Raji (cell line): ENCODE measurements around the gene RAB11A.

Experiments used
- POLR2A ChIP-seq: IDR thresholded peaks from 2 replicates; pipeline ENCODE4 v1.6.1; 2011; ENCODE audit warnings: low read depth, low read length, control low read depth; ENCODE audit not compliant: insufficient read depth

Gene RAB11A

DNA sequence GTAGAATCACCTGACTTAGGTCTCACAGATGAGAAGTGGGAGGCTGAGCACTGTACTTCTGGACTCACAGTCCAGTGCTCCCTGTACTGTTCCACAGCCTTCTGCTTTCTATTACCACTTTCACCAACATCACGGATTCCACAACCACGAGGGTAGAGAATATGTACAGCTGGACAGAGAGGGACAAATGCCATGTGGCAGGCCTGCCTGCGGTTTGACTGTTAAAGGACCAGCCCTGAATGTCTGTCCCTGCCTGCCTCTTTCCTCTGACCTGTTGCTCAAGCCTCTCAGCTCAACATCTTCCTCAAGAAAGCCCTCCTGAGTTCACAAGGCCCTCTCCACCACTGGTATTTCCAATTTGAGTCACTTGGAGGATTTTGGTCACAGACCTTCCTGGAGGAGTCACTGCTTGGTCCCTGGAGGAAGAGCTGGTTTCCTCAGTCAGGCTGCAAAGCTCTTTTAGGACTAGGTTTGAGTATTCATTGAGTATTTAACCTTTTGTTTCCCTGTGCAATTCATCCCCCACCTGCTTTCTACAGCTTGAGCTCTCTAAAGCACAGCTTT, 49.1 kb downstream of the RAB11A start:
- TF ChIP-seq POLR2A, result no peak

DNA sequence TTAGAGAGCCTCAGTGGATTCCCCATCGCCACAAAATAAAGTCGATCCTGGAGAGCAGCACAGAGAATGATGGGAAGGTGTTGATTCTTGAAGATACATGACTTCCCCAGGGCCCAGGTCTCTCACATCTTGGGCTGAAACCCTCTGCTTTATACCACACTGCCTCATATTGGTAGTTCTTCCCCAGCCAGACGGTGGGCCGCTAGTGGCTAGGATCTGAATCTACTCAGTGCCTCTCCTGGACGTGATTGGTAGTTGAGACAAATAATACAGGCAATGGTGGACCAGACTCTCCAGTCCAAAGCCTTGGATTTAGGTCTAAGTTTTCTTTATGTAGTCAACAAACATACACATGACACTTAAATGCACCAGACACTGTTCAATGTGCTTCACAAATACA, 49.7 kb downstream of the RAB11A start:
- no peak for TF ChIP-seq POLR2A

DNA sequence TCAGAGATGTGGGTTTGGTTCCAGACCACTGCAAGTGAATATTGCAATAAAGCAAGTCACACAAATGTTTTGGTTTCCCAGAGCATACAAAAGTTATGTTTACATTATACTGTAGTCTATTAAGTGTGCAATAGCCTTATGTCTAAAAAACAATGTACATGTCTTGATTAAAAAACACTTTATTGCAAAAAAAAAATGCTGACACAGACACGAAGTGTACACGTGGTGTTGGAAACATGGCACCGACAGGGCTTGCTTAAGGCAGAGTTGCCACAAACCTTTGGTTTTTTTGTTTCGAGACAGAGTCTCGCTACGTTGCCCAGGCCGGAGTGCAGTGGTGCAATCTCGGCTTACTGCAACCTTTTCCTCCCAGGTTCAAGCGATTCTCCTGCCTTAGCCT, 50.1 kb downstream of the RAB11A start:
- no peak for TF ChIP-seq POLR2A

DNA sequence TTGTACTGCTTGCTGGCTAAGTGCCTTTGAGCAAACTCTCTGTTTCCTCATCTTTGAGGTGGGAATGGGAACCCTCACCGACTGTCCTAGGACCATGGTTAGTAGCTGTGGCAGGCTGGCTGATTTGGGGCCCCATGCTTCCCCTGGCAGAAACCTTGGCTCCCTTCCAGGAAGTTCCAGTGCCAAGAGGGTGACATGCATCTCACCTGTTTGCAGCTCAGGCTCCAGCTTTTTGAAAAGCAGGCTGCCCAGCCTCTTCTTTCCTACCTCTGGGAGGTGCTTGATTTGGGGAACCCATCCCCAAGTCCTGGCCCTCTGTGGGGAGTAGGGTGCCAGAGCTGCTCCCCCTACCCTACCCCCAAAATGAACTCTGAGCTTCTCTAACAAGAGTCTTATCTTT, 50.8 kb downstream of the RAB11A start:
- TF ChIP-seq POLR2A, result no peak

DNA sequence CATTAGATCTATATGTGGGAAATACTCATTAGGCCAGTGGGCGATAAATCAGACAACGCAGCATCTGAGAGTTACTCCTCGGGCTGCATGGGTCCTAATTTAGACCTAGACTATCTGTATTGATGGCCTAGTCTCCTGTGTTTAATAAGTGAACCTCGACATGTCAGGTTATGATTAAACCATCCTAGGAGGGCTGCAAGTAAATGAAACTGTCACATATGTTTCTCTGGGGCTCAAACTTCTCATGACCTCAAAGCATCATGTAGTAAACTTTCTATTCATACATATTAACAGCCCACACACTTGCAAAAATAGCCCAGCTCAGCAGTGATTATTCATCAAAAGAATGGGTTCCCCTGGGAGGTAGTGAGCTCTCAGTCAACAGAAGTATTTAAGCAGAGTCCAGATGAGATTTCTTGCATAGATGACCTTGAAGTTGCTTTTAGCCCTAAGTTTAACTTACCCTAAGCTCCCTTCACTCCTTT, 51.6 kb downstream of the RAB11A start:
- TF ChIP-seq POLR2A, result no peak

DNA sequence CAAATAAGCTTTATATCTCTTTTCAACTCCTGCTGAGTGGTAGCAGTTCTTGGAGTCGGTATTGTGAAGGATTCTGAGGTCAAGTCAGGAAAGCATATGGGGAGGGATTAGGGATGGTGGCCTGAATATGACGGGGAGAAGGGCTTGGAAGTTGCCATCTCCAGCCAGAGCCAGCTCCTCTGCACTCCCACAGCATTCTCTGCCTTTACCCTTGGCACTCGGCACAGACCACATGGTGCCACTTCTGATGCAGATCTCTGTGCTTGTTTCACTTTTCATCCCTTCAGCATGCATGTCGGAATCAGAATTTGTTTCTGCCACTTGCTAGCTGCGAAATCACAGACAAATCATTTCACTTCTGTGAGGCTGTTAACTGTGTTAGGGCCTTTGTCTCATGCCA, 52.5 kb downstream of the RAB11A start:
- TF ChIP-seq POLR2A, result peak; percentile 39; the same call in 1 of the 2 replicates

DNA sequence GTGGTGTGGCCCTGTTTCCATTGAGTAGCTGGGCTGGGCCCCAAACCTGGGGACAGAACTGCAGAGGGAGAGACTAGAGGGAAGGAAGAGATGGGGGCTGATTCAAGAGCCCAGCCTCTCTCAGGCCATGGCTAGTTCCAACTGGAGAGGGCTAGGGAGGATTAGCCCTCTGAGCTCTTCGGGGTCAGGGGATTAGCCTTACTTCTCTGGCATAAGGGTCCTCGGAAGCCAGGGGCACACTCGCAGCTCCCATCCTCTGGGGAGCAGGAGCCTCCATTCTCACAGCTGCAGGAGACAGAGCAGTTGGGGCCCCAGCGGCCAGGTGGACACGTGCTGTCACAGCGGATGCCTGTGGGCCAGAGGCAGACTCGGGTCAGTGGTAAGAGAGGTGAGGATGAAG, 53.3 kb downstream of the RAB11A start:
- no peak for TF ChIP-seq POLR2A

DNA sequence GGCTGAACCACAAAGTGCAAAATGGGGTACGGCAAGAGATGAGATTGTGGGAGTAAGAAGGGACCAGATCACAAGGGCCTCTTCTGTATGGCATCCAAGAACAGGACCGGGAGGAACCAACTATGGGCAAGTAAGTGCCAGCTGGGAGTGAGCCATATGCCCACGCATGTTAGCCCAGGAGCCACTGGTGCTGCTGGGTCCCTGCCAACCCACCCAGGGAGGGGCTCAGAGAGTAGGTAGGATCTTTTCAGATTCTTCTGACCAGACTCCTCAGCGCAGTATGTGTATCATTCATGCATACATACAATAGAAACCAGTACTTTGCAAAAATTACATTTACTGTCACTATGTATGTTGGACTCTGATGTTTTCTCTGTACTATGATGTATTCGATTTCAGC, 54.0 kb downstream of the RAB11A start:
- TF ChIP-seq POLR2A, result no peak

DNA sequence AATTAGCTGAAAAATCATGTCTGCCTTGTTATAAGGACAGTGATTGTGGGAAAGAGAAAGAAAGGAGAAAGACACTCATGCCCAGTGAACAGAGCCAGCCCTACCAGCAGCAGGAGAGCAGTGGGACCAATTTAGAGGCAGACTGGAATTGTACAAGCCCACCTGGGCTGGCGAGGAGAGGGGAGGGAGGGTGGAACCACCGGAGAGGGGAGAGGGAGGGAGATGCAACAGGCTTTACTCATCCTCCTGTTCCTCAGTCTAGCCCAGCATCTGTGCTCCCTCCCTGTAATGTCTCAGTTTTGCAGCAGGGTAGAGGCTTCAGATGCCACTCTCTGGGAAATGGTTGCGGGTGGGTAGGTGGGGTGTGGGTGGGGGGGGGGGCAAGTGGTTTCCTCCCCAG, 54.7 kb downstream of the RAB11A start:
- TF ChIP-seq POLR2A, result no peak

DNA sequence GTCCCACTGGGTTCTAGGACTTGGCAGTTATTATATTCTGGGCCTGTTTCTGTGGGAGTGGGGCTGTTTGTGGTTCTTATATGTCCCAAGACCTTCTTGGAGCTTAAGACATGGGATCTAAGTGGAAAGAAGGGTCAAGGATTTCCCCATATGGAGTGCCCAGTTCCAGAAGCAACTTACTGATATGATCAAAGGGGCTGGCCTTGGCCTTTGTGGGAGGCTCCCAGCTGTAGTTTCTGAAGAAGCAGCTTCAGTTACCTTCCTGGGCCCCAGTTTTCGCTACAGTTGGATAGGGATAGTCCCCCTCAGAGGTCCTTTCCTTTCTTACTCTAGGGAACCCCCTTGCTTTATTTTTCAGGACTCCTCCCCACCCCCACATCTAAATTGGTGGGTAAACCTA, 56.0 kb downstream of the RAB11A start:
- TF ChIP-seq POLR2A, result no peak

DNA sequence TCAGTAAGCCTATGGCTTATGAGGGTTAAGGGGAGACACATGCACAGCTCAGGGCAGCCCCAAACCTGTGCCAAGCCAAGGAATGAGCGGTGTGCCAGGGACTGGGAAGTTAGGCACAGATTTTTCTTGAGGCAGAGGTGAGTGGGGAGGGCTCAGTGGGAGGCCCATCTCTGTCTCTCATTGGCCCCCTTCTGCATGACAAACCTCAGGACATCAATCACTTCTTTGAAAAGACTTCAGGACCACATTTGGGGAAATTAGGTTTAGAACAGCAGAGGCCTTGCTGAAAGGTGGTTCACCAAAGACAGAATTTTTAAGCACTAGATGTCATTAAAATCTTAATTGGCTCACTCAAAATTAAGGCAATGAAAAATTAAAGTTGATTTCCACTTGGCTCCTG, 57.2 kb downstream of the RAB11A start:
- TF ChIP-seq POLR2A, result no peak

DNA sequence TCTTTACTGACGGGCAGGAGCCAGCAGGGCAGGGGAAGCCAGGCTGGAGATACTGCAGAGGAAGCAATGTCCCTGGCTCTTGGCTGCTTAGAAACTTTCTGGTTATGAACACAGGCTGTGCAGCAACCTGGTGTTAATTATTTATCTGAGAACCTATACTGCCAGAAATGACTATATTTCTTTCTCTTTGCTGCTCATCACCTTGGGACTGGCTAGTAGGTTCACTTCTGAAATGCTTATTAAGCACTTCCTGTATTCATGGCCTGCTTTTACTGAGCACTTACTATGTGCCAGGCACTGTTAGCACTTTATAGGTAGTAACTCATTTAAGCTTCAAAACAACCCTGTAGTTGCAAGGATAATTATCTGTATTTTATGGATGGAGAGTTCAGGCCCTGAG, 57.6 kb downstream of the RAB11A start:
- TF ChIP-seq POLR2A, result no peak

DNA sequence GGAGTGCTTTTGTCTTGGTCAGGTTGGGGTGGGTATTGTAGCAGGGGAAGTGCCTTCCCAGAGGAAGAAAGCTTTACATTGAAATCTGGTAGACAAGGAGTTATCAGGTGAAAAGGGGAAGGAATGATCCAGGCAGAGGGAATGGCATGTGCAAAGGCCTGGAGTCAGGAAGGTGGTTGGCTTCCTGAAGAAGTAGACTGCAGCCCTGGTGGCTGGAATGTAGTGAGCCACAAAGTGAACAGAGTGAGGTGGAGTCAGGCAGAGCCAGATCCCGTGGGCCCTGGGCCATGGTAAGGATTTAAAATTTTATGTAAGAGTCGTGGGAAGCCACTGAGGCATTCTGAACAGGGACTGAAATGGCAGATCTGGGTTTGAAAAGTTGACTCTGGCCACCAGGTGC, 58.3 kb downstream of the RAB11A start:
- no peak for TF ChIP-seq POLR2A

DNA sequence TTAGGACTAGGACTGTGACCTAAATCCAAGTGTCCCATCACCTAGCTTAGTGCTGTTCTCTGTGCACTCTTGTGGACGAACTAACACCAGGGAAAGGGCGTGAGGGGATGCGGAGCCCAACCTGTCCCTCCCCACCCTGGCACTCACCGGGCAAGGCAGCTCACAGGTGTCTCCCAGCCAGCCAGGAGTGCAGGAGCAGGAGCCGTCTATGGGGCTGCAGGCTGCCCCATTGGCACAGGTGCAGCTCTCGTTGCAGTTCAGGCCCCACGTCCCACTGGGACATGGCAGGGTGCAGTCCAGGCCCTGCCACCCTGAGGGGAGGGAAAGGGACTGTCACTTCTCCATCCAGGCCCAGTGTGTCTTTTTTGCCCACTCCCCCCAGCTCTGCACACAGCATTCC, 60.3 kb downstream of the RAB11A start:
- TF ChIP-seq POLR2A, result no peak

DNA sequence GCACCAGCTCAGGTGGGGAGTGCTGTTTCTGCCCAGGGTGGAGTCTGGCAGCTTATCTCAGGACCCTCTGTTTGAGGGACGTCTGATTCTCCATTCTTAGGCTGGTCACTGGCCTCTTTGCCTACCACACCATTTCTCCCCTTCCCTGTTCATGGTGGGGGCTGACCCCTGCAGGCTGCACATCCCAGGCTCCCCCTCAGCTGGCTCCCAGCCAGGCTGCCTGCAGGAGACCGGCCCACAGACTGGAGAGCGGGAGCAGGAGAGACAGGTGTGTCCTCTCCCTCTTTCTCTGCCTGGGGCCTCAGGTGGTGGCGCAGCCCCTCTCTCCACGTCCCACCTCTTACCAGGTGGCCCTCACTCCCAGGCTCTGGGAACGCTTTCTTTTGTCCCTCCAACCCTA, 60.8 kb downstream of the RAB11A start:
- TF ChIP-seq POLR2A, result no peak

DNA sequence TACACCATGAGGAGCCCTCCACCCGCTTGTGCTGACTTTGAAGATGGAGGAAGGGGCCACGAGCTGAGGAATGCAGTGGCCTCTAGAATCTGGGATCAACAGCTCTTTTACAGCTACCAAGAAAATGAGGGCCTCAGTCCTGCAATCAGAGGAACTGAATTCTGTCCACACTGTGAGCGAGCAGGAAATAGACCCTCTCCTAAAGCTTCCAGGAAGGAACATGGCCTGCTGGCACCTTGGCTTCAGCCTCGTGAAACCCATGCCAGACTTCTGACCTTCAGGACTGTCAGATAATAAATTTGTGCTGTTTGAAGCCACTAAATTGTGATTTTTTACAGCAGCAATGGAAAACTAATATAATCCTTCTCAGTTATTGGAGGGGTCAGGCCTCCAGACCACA, 61.9 kb downstream of the RAB11A start:
- no peak for TF ChIP-seq POLR2A

DNA sequence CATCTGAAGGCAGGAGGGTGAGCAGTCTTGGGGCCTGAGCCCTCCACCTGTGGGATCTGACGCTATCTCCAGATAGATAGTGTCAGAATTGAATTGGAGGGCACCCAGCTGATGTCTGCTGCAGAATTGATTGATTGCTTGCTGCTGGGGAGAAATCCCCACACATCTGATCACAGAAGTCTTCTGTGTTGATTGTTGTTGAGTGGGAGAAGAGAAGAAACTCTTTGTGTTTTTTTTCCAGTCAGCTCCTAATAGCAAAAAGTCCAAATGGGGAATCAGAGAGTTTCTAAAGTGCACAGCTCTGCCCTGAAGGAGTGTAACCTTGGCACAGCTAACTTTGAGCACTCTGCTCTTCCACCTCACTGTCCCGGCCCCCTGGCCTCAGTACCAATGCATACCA, 66.1 kb downstream of the RAB11A start:
- TF ChIP-seq POLR2A, result no peak

DNA sequence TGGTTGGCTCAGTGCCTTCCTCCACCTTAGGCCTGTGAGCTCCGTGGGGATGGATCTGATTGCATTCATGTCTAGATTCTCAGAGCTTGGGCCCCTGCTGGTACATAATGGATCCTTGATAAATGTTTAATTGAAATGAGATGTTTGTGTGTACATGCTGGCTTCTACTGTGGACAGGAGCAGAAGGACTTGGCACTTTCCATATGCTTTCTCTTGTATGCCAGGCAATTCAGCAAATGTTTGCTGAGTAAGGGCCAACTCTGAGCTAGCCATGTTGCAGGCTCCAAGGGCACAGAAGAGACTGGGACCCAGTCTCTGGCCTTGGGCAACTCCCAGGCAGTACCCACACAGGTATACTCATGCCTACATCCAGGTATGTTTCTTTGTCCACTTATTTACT, 67.0 kb downstream of the RAB11A start:
- no peak for TF ChIP-seq POLR2A

DNA sequence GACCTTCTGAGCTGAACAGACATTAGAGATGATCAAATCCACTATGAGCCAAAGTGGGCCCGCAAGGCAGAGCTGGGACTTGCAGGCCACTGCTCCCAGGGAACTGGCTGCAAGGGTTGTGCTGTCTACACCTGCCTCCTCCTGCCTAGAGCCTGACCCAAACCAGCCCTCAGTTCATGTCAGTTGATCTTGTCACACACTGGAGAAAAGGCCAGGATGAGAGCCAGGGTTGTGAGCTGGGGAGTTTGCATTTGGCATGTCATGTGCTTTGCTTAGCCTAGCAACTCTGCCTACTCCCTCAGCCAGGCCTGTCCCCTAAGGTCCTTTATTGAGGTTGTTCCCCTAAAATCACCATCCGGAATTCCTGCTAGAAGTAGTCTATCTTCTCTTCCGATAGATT, 67.8 kb downstream of the RAB11A start:
- TF ChIP-seq POLR2A, result no peak

DNA sequence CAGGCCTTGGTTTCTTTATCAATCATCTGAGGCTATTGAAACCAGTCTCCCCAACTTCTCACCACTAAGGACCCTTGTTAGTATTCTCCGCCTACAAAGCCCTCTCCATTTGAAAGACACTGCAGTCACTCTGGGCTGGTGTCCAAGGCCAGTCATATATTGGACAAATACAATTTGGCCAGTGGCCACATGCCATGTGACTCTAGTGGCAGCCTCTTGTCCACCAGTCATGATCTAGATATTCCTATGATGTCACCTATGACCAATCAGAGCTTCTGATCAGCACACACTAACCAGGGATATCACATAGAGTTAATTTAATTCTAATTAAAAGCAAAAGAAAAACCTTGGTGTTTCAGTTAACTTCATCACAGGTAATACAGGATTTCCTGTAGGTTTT, 68.2 kb downstream of the RAB11A start:
- TF ChIP-seq POLR2A, result no peak
